HEK293 (cell line): ENCODE measurements around the gene RAB13.

ENCODE experiments used
- EGR2 ChIP-seq: fragments of 450-650 bp; formaldehyde crosslinking; IDR thresholded peaks from 2 replicates; pipeline ENCODE4 v1.5.1; 2016; ENCODE audit warnings: low read depth, missing biosample characterization, missing genetic modification characterization
- MEIS1 ChIP-seq: sonication (generic); formaldehyde crosslinking; IDR thresholded peaks from 2 replicates; pipeline ENCODE4 v1.8.1; 2022; ENCODE audit warnings: missing genetic modification reagents, mild to moderate bottlenecking, borderline replicate concordance
- REPIN1 ChIP-seq: fragments of 450-650 bp; formaldehyde crosslinking; IDR thresholded peaks from 2 replicates; pipeline ENCODE4 v1.5.1; 2017; ENCODE audit warnings: missing biosample characterization, missing genetic modification characterization, low read depth
- TCF7L2 ChIP-seq: IDR thresholded peaks from 2 replicates; pipeline ENCODE4 v1.6.1; 2011; ENCODE audit warnings: low read depth, mild to moderate bottlenecking, inconsistent platforms, low read length, moderate library complexity, borderline replicate concordance
- ZBTB21 ChIP-seq: fragments of 450-650 bp; formaldehyde crosslinking; IDR thresholded peaks from 2 replicates; pipeline ENCODE4 v1.5.1; 2017; ENCODE audit warnings: missing biosample characterization, missing genetic modification characterization
- ZFHX2 ChIP-seq: fragments of 450-650 bp; formaldehyde crosslinking; conservative IDR thresholded peaks from 2 replicates; pipeline ENCODE4 v1.5.1; 2016; ENCODE audit warnings: missing biosample characterization, missing genetic modification characterization
- ZFP3 ChIP-seq: fragments of 450-650 bp; formaldehyde crosslinking; IDR thresholded peaks from 2 replicates; pipeline ENCODE4 v1.5.1; 2016; ENCODE audit warnings: low read depth, missing biosample characterization, missing genetic modification characterization
- ZFP69B ChIP-seq: fragments of 450-650 bp; formaldehyde crosslinking; IDR thresholded peaks from 2 replicates; pipeline ENCODE4 v1.5.1; 2016; ENCODE audit warnings: missing biosample characterization, missing genetic modification characterization
- ZNF169 ChIP-seq: fragments of 450-650 bp; formaldehyde crosslinking; IDR thresholded peaks from 2 replicates; pipeline ENCODE4 v1.5.1; 2016; ENCODE audit warnings: missing biosample characterization, missing genetic modification characterization
- ZNF174 ChIP-seq: fragments of 450-650 bp; formaldehyde crosslinking; IDR thresholded peaks from 2 replicates; pipeline ENCODE4 v1.5.0; 2017; ENCODE audit warnings: missing biosample characterization, mild to moderate bottlenecking, missing genetic modification characterization
- ZNF184 ChIP-seq: fragments of 450-650 bp; IDR thresholded peaks from 2 replicates; pipeline ENCODE4 v1.5.1; 2018; ENCODE audit warnings: missing biosample characterization, mild to moderate bottlenecking, missing genetic modification characterization
- ZNF2 ChIP-seq: fragments of 450-650 bp; formaldehyde crosslinking; IDR thresholded peaks from 2 replicates; pipeline ENCODE4 v1.5.1; 2016; ENCODE audit warnings: missing biosample characterization, missing genetic modification characterization
- ZNF211 ChIP-seq: fragments of 450-650 bp; formaldehyde crosslinking; IDR thresholded peaks from 2 replicates; pipeline ENCODE4 v1.5.1; 2016; ENCODE audit warnings: low read depth, missing biosample characterization, missing genetic modification characterization
- ZNF239 ChIP-seq: fragments of 450-650 bp; formaldehyde crosslinking; IDR thresholded peaks from 2 replicates; pipeline ENCODE4 v1.5.1; 2016; ENCODE audit warnings: missing biosample characterization, missing genetic modification characterization
- ZNF335 ChIP-seq: fragments of 450-650 bp; formaldehyde crosslinking; conservative IDR thresholded peaks from 2 replicates; pipeline ENCODE4 v1.5.1; 2016; ENCODE audit warnings: missing biosample characterization, missing genetic modification characterization
- ZNF501 ChIP-seq: fragments of 450-650 bp; formaldehyde crosslinking; IDR thresholded peaks from 2 replicates; pipeline ENCODE4 v1.5.1; 2016; ENCODE audit warnings: missing biosample characterization, missing genetic modification characterization
- ZNF585B ChIP-seq: fragments of 450-650 bp; formaldehyde crosslinking; IDR thresholded peaks from 2 replicates; pipeline ENCODE4 v1.5.1; 2016; ENCODE audit warnings: missing biosample characterization, missing genetic modification characterization
- ZNF610 ChIP-seq: fragments of 450-650 bp; formaldehyde crosslinking; IDR thresholded peaks from 2 replicates; pipeline ENCODE4 v1.5.1; 2016; ENCODE audit warnings: missing biosample characterization, missing genetic modification characterization, borderline replicate concordance
- ZNF624 ChIP-seq: fragments of 450-650 bp; formaldehyde crosslinking; IDR thresholded peaks from 2 replicates; pipeline ENCODE4 v1.5.1; 2017; ENCODE audit warnings: missing biosample characterization, missing genetic modification characterization
- ZNF629 ChIP-seq: fragments of 450-650 bp; formaldehyde crosslinking; IDR thresholded peaks from 2 replicates; pipeline ENCODE4 v1.5.1; 2017; ENCODE audit warnings: missing biosample characterization, missing genetic modification characterization
- ZNF701 ChIP-seq: fragments of 450-650 bp; formaldehyde crosslinking; IDR thresholded peaks from 2 replicates; pipeline ENCODE4 v1.5.1; 2016; ENCODE audit warnings: missing biosample characterization, missing genetic modification characterization
- ZNF843 ChIP-seq: fragments of 450-650 bp; formaldehyde crosslinking; IDR thresholded peaks from 2 replicates; pipeline ENCODE4 v1.5.1; 2016; ENCODE audit warnings: missing biosample characterization, missing genetic modification characterization
- TF ChIP-seq, protein P1 (sequence below): fragments of 450-650 bp; formaldehyde crosslinking; IDR thresholded peaks from 2 replicates; pipeline ENCODE4 v1.5.1; 2016; ENCODE audit warnings: missing biosample characterization, missing genetic modification characterization
- TF ChIP-seq, protein P2 (sequence below): fragments of 450-650 bp; formaldehyde crosslinking; IDR thresholded peaks from 2 replicates; pipeline ENCODE4 v1.5.1; 2016; ENCODE audit warnings: missing biosample characterization, missing genetic modification characterization, borderline replicate concordance
- TF ChIP-seq, protein P3 (sequence below): fragments of 450-650 bp; IDR thresholded peaks from 2 replicates; pipeline ENCODE4 v1.5.1; 2018; ENCODE audit warnings: missing biosample characterization, missing genetic modification characterization
- TF ChIP-seq, protein P4 (sequence below): fragments of 450-650 bp; formaldehyde crosslinking; IDR thresholded peaks from 2 replicates; pipeline ENCODE4 v1.5.1; 2016; ENCODE audit warnings: missing biosample characterization, missing genetic modification characterization
- TF ChIP-seq, protein P5 (sequence below): fragments of 450-650 bp; formaldehyde crosslinking; IDR thresholded peaks from 2 replicates; pipeline ENCODE4 v1.5.1; 2016; ENCODE audit warnings: missing biosample characterization, missing genetic modification characterization
- TF ChIP-seq, protein P6 (sequence below): fragments of 450-650 bp; formaldehyde crosslinking; IDR thresholded peaks from 2 replicates; pipeline ENCODE4 v1.5.1; 2017; ENCODE audit warnings: missing biosample characterization, missing genetic modification characterization

Gene RAB13

DNA sequence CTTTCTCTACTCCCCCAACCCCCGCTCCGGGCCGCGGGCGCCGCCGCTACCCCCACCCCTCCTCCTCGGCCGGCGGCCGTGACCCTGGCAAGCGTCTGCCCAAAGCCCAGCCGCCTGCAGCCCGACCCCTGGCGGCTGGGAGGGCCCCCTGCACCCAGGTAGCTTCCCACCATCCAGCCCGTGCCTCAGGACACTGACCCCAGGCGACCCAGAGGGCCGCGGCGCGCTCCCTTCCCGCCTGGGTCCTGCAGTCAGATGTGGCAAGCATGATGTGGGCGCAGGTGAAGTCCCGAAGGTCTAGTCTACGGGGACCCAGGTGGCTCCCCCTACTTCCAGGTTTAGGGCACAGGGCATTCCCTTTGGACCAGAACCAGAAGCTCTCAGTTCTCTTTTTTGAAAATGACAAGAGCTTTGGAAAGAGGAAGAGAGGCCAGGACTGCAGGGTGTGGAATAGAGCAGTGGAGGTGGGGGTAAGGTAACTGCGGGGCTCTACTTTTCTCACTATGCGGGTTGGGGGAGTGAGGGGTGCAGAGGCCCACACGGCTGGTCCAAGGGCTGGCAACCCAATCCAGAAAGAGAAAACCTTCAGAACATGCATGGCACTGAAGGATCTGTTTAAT, 39.4 kb downstream of the RAB13 start, which contains the start of gene DENND4B (continued):
- TF ChIP-seq, protein P1, sequence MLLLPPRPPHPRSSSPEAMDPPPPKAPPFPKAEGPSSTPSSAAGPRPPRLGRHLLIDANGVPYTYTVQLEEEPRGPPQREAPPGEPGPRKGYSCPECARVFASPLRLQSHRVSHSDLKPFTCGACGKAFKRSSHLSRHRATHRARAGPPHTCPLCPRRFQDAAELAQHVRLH (tag by site-specific recombination): no peak
- TF ChIP-seq, protein P2, sequence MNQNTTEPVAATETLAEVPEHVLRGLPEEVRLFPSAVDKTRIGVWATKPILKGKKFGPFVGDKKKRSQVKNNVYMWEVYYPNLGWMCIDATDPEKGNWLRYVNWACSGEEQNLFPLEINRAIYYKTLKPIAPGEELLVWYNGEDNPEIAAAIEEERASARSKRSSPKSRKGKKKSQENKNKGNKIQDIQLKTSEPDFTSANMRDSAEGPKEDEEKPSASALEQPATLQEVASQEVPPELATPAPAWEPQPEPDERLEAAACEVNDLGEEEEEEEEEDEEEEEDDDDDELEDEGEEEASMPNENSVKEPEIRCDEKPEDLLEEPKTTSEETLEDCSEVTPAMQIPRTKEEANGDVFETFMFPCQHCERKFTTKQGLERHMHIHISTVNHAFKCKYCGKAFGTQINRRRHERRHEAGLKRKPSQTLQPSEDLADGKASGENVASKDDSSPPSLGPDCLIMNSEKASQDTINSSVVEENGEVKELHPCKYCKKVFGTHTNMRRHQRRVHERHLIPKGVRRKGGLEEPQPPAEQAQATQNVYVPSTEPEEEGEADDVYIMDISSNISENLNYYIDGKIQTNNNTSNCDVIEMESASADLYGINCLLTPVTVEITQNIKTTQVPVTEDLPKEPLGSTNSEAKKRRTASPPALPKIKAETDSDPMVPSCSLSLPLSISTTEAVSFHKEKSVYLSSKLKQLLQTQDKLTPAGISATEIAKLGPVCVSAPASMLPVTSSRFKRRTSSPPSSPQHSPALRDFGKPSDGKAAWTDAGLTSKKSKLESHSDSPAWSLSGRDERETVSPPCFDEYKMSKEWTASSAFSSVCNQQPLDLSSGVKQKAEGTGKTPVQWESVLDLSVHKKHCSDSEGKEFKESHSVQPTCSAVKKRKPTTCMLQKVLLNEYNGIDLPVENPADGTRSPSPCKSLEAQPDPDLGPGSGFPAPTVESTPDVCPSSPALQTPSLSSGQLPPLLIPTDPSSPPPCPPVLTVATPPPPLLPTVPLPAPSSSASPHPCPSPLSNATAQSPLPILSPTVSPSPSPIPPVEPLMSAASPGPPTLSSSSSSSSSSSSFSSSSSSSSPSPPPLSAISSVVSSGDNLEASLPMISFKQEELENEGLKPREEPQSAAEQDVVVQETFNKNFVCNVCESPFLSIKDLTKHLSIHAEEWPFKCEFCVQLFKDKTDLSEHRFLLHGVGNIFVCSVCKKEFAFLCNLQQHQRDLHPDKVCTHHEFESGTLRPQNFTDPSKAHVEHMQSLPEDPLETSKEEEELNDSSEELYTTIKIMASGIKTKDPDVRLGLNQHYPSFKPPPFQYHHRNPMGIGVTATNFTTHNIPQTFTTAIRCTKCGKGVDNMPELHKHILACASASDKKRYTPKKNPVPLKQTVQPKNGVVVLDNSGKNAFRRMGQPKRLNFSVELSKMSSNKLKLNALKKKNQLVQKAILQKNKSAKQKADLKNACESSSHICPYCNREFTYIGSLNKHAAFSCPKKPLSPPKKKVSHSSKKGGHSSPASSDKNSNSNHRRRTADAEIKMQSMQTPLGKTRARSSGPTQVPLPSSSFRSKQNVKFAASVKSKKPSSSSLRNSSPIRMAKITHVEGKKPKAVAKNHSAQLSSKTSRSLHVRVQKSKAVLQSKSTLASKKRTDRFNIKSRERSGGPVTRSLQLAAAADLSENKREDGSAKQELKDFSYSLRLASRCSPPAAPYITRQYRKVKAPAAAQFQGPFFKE (tag by site-specific recombination): no peak
- TF ChIP-seq ZNF2 (tag by site-specific recombination): no peak
- TF ChIP-seq ZNF629 (tag by site-specific recombination): no peak
- no peak for TF ChIP-seq ZNF585B (tag by site-specific recombination)
- no peak for TF ChIP-seq ZNF624 (tag by site-specific recombination)
- no peak for TF ChIP-seq ZNF701 (tag by site-specific recombination)
- TF ChIP-seq ZNF184 (tag by site-specific recombination): 0 out of 2 replicates have a peak, but pooled peaks have one; percentile 32
- TF ChIP-seq ZNF843: peak; percentile 30; the same call in 1 of the 2 replicates
- TF ChIP-seq REPIN1 (tag by site-specific recombination): no peak
- TF ChIP-seq MEIS1 (CRISPR knock-in tag): no peak
- TF ChIP-seq, protein P3, sequence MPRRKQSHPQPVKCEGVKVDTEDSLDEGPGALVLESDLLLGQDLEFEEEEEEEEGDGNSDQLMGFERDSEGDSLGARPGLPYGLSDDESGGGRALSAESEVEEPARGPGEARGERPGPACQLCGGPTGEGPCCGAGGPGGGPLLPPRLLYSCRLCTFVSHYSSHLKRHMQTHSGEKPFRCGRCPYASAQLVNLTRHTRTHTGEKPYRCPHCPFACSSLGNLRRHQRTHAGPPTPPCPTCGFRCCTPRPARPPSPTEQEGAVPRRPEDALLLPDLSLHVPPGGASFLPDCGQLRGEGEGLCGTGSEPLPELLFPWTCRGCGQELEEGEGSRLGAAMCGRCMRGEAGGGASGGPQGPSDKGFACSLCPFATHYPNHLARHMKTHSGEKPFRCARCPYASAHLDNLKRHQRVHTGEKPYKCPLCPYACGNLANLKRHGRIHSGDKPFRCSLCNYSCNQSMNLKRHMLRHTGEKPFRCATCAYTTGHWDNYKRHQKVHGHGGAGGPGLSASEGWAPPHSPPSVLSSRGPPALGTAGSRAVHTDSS (tag by site-specific recombination): no peak
- no peak for TF ChIP-seq ZNF211 (tag by site-specific recombination)
- TF ChIP-seq ZNF335 (tag by site-specific recombination): no peak
- TF ChIP-seq, protein P4, sequence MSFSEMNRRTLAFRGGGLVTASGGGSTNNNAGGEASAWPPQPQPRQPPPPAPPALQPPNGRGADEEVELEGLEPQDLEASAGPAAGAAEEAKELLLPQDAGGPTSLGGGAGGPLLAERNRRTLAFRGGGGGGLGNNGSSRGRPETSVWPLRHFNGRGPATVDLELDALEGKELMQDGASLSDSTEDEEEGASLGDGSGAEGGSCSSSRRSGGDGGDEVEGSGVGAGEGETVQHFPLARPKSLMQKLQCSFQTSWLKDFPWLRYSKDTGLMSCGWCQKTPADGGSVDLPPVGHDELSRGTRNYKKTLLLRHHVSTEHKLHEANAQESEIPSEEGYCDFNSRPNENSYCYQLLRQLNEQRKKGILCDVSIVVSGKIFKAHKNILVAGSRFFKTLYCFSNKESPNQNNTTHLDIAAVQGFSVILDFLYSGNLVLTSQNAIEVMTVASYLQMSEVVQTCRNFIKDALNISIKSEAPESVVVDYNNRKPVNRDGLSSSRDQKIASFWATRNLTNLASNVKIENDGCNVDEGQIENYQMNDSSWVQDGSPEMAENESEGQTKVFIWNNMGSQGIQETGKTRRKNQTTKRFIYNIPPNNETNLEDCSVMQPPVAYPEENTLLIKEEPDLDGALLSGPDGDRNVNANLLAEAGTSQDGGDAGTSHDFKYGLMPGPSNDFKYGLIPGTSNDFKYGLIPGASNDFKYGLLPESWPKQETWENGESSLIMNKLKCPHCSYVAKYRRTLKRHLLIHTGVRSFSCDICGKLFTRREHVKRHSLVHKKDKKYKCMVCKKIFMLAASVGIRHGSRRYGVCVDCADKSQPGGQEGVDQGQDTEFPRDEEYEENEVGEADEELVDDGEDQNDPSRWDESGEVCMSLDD: 0 out of 2 replicates have a peak, but pooled peaks have one; percentile 17
- TF ChIP-seq ZNF169 (tag by site-specific recombination): no peak
- TF ChIP-seq ZFHX2: no peak
- TF ChIP-seq ZNF239: no peak
- no peak for TF ChIP-seq TCF7L2
- no peak for TF ChIP-seq ZNF610 (tag by site-specific recombination)
- TF ChIP-seq, protein P5, sequence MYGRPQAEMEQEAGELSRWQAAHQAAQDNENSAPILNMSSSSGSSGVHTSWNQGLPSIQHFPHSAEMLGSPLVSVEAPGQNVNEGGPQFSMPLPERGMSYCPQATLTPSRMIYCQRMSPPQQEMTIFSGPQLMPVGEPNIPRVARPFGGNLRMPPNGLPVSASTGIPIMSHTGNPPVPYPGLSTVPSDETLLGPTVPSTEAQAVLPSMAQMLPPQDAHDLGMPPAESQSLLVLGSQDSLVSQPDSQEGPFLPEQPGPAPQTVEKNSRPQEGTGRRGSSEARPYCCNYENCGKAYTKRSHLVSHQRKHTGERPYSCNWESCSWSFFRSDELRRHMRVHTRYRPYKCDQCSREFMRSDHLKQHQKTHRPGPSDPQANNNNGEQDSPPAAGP (tag by site-specific recombination): peak; percentile 63; the same call in 1 of the 2 replicates
- no peak for TF ChIP-seq ZNF174 (tag by site-specific recombination)
- no peak for TF ChIP-seq ZFP3
- TF ChIP-seq EGR2 (tag by site-specific recombination): no peak
- TF ChIP-seq ZFP69B: no peak; the same call in 1 of the 2 replicates
- TF ChIP-seq ZNF501 (tag by site-specific recombination): peak; percentile 57; the same call in 1 of the 2 replicates
- no peak for TF ChIP-seq ZBTB21
- TF ChIP-seq, protein P6, sequence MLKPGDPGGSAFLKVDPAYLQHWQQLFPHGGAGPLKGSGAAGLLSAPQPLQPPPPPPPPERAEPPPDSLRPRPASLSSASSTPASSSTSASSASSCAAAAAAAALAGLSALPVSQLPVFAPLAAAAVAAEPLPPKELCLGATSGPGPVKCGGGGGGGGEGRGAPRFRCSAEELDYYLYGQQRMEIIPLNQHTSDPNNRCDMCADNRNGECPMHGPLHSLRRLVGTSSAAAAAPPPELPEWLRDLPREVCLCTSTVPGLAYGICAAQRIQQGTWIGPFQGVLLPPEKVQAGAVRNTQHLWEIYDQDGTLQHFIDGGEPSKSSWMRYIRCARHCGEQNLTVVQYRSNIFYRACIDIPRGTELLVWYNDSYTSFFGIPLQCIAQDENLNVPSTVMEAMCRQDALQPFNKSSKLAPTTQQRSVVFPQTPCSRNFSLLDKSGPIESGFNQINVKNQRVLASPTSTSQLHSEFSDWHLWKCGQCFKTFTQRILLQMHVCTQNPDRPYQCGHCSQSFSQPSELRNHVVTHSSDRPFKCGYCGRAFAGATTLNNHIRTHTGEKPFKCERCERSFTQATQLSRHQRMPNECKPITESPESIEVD (tag by site-specific recombination): no peak
